GM06990 (cell line): Measurements from ENCODE around the gene TTC39A.

Experiments used
- DNase-seq: peaks from one replicate; pipeline ENCODE4 v3.0.0-alpha.2; 2011; ENCODE audit not compliant: insufficient read length; ENCODE audit errors: extremely low read depth
- H3K27me3 ChIP-seq: replicated peaks from 2 replicates; pipeline ENCODE4 v1.6.0; 2011; ENCODE audit warnings: low read length; ENCODE audit not compliant: control insufficient read depth, insufficient read depth
- H3K36me3 ChIP-seq: 2 replicates; pipeline ENCODE4 v1.5.1; 2011; ENCODE audit warnings: low read length; ENCODE audit not compliant: control insufficient read depth, insufficient read depth
- H3K4me3 ChIP-seq: replicated peaks from 2 replicates; pipeline ENCODE4 v1.5.1; 2011; ENCODE audit warnings: low read depth, mild to moderate bottlenecking, control low read depth, low read length
- CTCF ChIP-seq: IDR thresholded peaks from 2 replicates; pipeline ENCODE4 v1.5.1; 2011; ENCODE audit warnings: low read length, control low read depth, mild to moderate bottlenecking, inconsistent platforms; ENCODE audit not compliant: insufficient read depth, poor library complexity, severe bottlenecking

Gene TTC39A

GRCh38 chr1:51305371-51305823 is 25.0 kb downstream of the TTC39A start:
- H3K36me3 ChIP-seq, result no peaks in the 10 kb centered on the region
- H3K27me3 ChIP-seq, result no peaks in the 10 kb centered on the region
- no peak for DNase-seq
- H3K4me3 ChIP-seq, result no peak overlapping the region
- TF ChIP-seq CTCF, result no peak

- Histone ChIP-seq H3K4me3 (no peak overlapping the region), H3K36me3 (no peaks in the 10 kb centered on the region), H3K27me3 (no peaks in the 10 kb centered on the region)
- no peak for DNase-seq
- no peak for TF ChIP-seq CTCF
Measured at GRCh38 chr1:51304360-51304759, 26.0 kb downstream of the TTC39A start.

- TF ChIP-seq CTCF, result no peak
- no peak overlapping the region for H3K4me3 ChIP-seq
- H3K27me3 ChIP-seq, result no peaks in the 10 kb centered on the region
- no peaks in the 10 kb centered on the region for H3K36me3 ChIP-seq
- DNase-seq, result peak; percentile 50
Measured at GRCh38 chr1:51303751-51304251, 26.6 kb downstream of the TTC39A start.

- Histone ChIP-seq H3K27me3 (no peaks in the 10 kb centered on the region), H3K36me3 (no peaks in the 10 kb centered on the region), H3K4me3 (no peak overlapping the region)
- TF ChIP-seq CTCF, result no peak
- no peak for DNase-seq
Measured at GRCh38 chr1:51303315-51303714, 27.0 kb downstream of the TTC39A start.

GRCh38 chr1:51302746-51303145 is 27.6 kb downstream of the TTC39A start:
- DNase-seq, result no peak
- H3K36me3 ChIP-seq, result no peaks in the 10 kb centered on the region
- no peaks in the 10 kb centered on the region for H3K27me3 ChIP-seq
- TF ChIP-seq CTCF, result no peak
- no peak overlapping the region for H3K4me3 ChIP-seq

GRCh38 chr1:51302270-51302669 is 28.1 kb downstream of the TTC39A start:
- Histone ChIP-seq H3K4me3 (no peak overlapping the region), H3K27me3 (no peaks in the 10 kb centered on the region), H3K36me3 (no peaks in the 10 kb centered on the region)
- no peak for DNase-seq
- TF ChIP-seq CTCF, result no peak
